ENCODE data around the gene C15orf39.

DNA sequence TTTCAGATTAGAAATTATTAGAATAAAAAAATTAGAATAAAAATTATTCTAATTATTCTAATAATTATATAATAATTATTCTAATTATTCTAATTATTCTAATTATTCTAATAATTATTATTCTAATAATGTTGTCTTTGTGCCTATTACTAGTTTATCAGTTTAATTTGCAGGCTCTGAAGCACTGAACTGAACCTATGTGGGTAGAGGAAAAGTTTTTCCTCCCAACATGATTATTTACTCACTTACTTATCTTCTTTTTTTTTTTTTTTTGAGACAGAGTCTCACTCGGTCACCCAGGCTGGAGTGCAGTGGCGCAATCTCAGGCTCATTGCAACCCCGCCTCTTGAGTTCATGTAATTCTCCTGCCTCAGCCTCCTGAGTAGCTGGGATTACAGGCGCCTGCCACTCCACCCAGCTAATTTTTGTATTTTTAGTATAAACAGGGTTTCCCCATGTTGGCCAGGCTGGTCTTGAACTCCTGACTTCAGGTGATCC, 39.7 kb upstream of the C15orf39 start:
- TF ChIP-seq CTCF (IDR thresholded peaks at IDR 0.05), result no peak
- TF ChIP-seq POLR2A (IDR thresholded peaks at IDR 0.05), result no peak

All from prostate gland (tissue), 2 donors.